OCI-LY1 (cell line): ENCODE results near the gene KLHDC10.

ENCODE experiments used
- H2AFZ ChIP-seq: fragments of 200-600 bp; sonication (generic), shearing (Covaris generic); 2 replicates; pipeline ENCODE4 v1.6.0; 2014; ENCODE audit warnings: antibody characterized with exemption, mild to moderate bottlenecking, low read length
- H3F3A ChIP-seq: fragments of 200-600 bp; sonication (generic), shearing (Covaris generic); 2 replicates; pipeline ENCODE4 v1.6.0; 2014; ENCODE audit warnings: mild to moderate bottlenecking, antibody characterized with exemption, low read length, moderate library complexity; ENCODE audit not compliant: insufficient read depth
- H3K27ac ChIP-seq: fragments of 200-600 bp; sonication (generic); 2 replicates; pipeline ENCODE4 v1.5.1; 2014; ENCODE audit warnings: low read length, mixed run types, mild to moderate bottlenecking, low read depth; ENCODE audit not compliant: poor library complexity, severe bottlenecking
- H3K27me3 ChIP-seq: fragments of 200-600 bp; sonication (generic); 2 replicates; pipeline ENCODE4 v1.6.0; 2014; ENCODE audit warnings: antibody characterized with exemption, mild to moderate bottlenecking, low read length, moderate library complexity; ENCODE audit not compliant: insufficient read depth
- H3K36me3 ChIP-seq: fragments of 200-600 bp; sonication (generic); 2 replicates; pipeline ENCODE4 v1.6.1; 2014; ENCODE audit warnings: mild to moderate bottlenecking, antibody characterized with exemption, low read length, moderate library complexity, mixed read lengths; ENCODE audit not compliant: insufficient read depth
- H3K4me1 ChIP-seq: fragments of 200-600 bp; sonication (generic); 2 replicates; pipeline ENCODE4 v1.5.1; 2014; ENCODE audit warnings: mild to moderate bottlenecking, low read length, moderate library complexity; ENCODE audit not compliant: insufficient read depth, severe bottlenecking
- H3K4me2 ChIP-seq: fragments of 200-600 bp; sonication (generic), shearing (Covaris generic); 2 replicates; pipeline ENCODE4 v1.6.1; 2014; ENCODE audit warnings: low read length
- H3K4me3 ChIP-seq: fragments of 200-600 bp; sonication (generic); 2 replicates; pipeline ENCODE4 v1.5.1; 2014; ENCODE audit warnings: low read length, low read depth, mild to moderate bottlenecking, mixed read lengths; ENCODE audit not compliant: poor library complexity, severe bottlenecking
- H3K79me2 ChIP-seq: fragments of 200-600 bp; shearing (Covaris generic); 2 replicates; pipeline ENCODE4 v1.6.1; 2016; ENCODE audit warnings: mixed run types, low read length, mixed read lengths; ENCODE audit not compliant: insufficient read depth
- H3K9ac ChIP-seq: fragments of 200-600 bp; sonication (generic), shearing (Covaris generic); 2 replicates; pipeline ENCODE4 v1.6.1; 2014; ENCODE audit warnings: mild to moderate bottlenecking, low read length, mixed read lengths
- H3K9me2 ChIP-seq: fragments of 200-600 bp; sonication (generic), shearing (Covaris generic); 2 replicates; pipeline ENCODE4 v1.6.1; 2014; ENCODE audit warnings: low read depth, mild to moderate bottlenecking, low read length, mixed read lengths
- H3K9me3 ChIP-seq: fragments of 200-600 bp; shearing (Covaris generic); 2 replicates; pipeline ENCODE4 v1.6.1; 2014; ENCODE audit warnings: low read length, mixed read lengths
- H4K20me1 ChIP-seq: fragments of 200-600 bp; sonication (generic), shearing (Covaris generic); 2 replicates; pipeline ENCODE4 v1.6.0; 2016; ENCODE audit warnings: mild to moderate bottlenecking, low read length; ENCODE audit not compliant: insufficient read depth
- EZH2 ChIP-seq: fragments of 200-600 bp; sonication (generic), shearing (Covaris generic); IDR thresholded peaks from 2 replicates; pipeline ENCODE4 v1.8.0; 2017; ENCODE audit warnings: borderline replicate concordance, mixed run types, mild to moderate bottlenecking, antibody characterized with exemption, low read length, moderate library complexity, mixed read lengths
- TF ChIP-seq, protein P1 (sequence below): fragments of 200-600 bp; sonication (generic), shearing (Covaris generic); IDR thresholded peaks from 2 replicates; pipeline ENCODE4 v1.5.1; 2017; ENCODE audit warnings: mild to moderate bottlenecking, antibody characterized with exemption, low read length, moderate library complexity, mixed read lengths

The KLHDC10 gene

GRCh38 chr7:130134726-130135125, 64.4 kb downstream of the KLHDC10 start:
- no peaks in the 10 kb centered on the region for H4K20me1 ChIP-seq
- no peaks in the 10 kb centered on the region for H3K79me2 ChIP-seq
- no peaks in the 10 kb centered on the region for H3K4me1 ChIP-seq
- H3K27me3 ChIP-seq = no peaks in the 10 kb centered on the region
- H3F3A ChIP-seq = no peaks in the 10 kb centered on the region
- H3K9me3 ChIP-seq = no peaks in the 10 kb centered on the region
- H3K9me2 ChIP-seq = no peaks in the 10 kb centered on the region
- no peak overlapping the region for H2AFZ ChIP-seq
- peaks cover 75% of the 10 kb centered on the region for H3K36me3 ChIP-seq
- H3K4me2 ChIP-seq = no peak overlapping the region
- TF ChIP-seq, protein P1, sequence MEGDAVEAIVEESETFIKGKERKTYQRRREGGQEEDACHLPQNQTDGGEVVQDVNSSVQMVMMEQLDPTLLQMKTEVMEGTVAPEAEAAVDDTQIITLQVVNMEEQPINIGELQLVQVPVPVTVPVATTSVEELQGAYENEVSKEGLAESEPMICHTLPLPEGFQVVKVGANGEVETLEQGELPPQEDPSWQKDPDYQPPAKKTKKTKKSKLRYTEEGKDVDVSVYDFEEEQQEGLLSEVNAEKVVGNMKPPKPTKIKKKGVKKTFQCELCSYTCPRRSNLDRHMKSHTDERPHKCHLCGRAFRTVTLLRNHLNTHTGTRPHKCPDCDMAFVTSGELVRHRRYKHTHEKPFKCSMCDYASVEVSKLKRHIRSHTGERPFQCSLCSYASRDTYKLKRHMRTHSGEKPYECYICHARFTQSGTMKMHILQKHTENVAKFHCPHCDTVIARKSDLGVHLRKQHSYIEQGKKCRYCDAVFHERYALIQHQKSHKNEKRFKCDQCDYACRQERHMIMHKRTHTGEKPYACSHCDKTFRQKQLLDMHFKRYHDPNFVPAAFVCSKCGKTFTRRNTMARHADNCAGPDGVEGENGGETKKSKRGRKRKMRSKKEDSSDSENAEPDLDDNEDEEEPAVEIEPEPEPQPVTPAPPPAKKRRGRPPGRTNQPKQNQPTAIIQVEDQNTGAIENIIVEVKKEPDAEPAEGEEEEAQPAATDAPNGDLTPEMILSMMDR = no peak
- TF ChIP-seq EZH2 = no peak
- H3K9ac ChIP-seq = no peak overlapping the region
- H3K27ac ChIP-seq = no peak overlapping the region
- H3K4me3 ChIP-seq = no peak overlapping the region

DNA sequence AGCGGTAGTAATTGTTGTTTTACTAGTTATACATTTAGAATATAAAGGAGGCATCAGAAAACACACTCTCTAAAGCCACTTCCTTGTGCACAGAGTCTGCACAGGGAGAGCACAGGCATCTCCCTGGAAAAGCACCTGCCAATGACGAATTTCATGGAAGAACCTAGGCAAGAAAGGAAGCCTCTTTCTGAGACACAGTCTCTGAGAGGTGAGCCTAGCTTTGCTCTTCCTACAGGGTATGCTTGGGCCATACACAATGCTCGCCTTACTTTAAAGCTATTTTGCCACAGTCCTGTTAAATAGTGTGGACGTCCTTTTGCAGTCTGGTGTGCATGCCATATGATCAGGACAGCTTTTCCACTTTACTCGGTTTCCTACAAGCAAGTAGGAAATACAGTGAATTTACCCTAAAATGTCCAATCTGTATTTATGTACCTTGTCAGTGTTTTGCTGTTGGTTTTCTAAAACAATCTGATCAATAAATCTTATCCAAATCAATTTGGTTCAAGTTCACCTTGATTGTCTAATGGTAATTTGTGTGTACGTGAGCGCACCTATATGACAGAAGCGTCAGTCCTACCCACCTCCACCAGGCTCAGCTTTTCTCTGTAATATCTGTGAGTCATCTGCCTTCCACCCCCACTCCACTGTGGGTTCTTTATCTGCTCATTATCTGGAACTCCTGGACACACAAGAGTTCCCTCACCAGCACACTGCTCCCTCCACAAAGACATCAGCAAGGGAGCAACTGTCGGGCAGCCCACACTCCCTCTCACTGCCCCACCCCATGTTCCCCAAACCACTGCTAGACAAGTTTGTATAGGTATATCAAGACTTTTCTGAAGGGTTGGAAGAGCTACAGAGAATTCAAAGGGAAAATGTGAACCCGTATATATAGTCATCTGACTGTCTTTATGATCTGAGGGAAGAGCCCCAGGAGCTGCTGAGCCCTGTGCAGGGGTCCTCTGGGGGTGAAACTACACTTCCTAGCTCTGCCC, 65.2 kb downstream of the KLHDC10 start:
- Histone ChIP-seq H3K27me3 (no peaks in the 10 kb centered on the region), H3K79me2 (no peaks in the 10 kb centered on the region), H2AFZ (no peak overlapping the region), H4K20me1 (no peaks in the 10 kb centered on the region), H3K36me3 (peaks cover 71% of the 10 kb centered on the region), H3K27ac (no peak overlapping the region), H3K4me1 (no peaks in the 10 kb centered on the region), H3K9me2 (no peaks in the 10 kb centered on the region), H3K9me3 (no peaks in the 10 kb centered on the region), H3F3A (no peaks in the 10 kb centered on the region), H3K4me3 (no peak overlapping the region), H3K4me2 (no peak overlapping the region), H3K9ac (no peak overlapping the region)
- TF ChIP-seq, protein P1 = no peak
- no peak for TF ChIP-seq EZH2

GRCh38 chr7:130136579-130137167, 66.3 kb downstream of the KLHDC10 start:
- peaks cover 11% of the 10 kb centered on the region for H3K4me1 ChIP-seq
- H3K9ac ChIP-seq = no peak overlapping the region
- peaks cover 59% of the 10 kb centered on the region for H3K36me3 ChIP-seq
- TF ChIP-seq, protein P1 = no peak
- no peak for TF ChIP-seq EZH2
- H3K4me3 ChIP-seq = no peak overlapping the region
- H3K27ac ChIP-seq = no peak overlapping the region
- no peaks in the 10 kb centered on the region for H3K27me3 ChIP-seq
- no peaks in the 10 kb centered on the region for H3K9me2 ChIP-seq
- no peak overlapping the region for H2AFZ ChIP-seq
- H3K79me2 ChIP-seq = no peaks in the 10 kb centered on the region
- H3F3A ChIP-seq = no peaks in the 10 kb centered on the region
- no peaks in the 10 kb centered on the region for H4K20me1 ChIP-seq
- no peak overlapping the region for H3K4me2 ChIP-seq
- H3K9me3 ChIP-seq = no peaks in the 10 kb centered on the region
